Spleen (tissue), 11 donors: Measurements from ENCODE around the gene SLC24A3. TPM values are rescaled to one million over a fixed set of nuclear protein-coding genes. Genes with fewer than 3 reads are reported as not detected.

ENCODE experiments used
- DNase-seq: peaks from one replicate; pipeline ENCODE4 v3.0.0-alpha.2; 2020
- H3K27ac ChIP-seq, 8 donors: fragments of 200-600 bp; sonication (generic) in 7 of 8; 1 replicate in 4 of 8; 2 replicates in 4 of 8; pipeline versions ENCODE4 v1.5.0 to v1.8.0; 2016 to 2021; ENCODE audit warnings: inconsistent platforms in 4 of 8, mild to moderate bottlenecking in 4 of 8, moderate library complexity in 1 of 8
- H3K27me3 ChIP-seq, 7 donors: fragments of 200-600 bp; sonication (generic) in 6 of 7; replicated peaks in 1 of 7; 1 replicate in 4 of 7; 2 replicates in 3 of 7; pipeline versions ENCODE4 v1.5.0 to v1.8.0; 2016 to 2021; ENCODE audit warnings: inconsistent platforms in 3 of 7, mild to moderate bottlenecking in 1 of 7
- H3K36me3 ChIP-seq, 6 donors: fragments of 200-600 bp; sonication (generic) in 5 of 6; 1 replicate in 4 of 6; 2 replicates in 2 of 6; pipeline versions ENCODE4 v1.5.0 to v1.8.0; 2016 to 2021; ENCODE audit warnings: inconsistent platforms in 2 of 6
- H3K4me1 ChIP-seq, 6 donors: fragments of 200-600 bp; sonication (generic) in 5 of 6; 1 replicate in 3 of 6; 2 replicates in 3 of 6; pipeline versions ENCODE4 v1.5.0 to v1.8.0; 2016 to 2021; ENCODE audit warnings: inconsistent platforms in 3 of 6
- H3K4me3 ChIP-seq, 8 donors: fragments of 200-600 bp; sonication (generic) in 7 of 8; 1 replicate in 4 of 8; 2 replicates in 4 of 8; pipeline versions ENCODE4 v1.5.0 to v1.8.0; 2016 to 2021; ENCODE audit warnings: inconsistent platforms in 4 of 8, mild to moderate bottlenecking in 4 of 8, moderate library complexity in 2 of 8
- H3K9me3 ChIP-seq, 8 donors: fragments of 200-600 bp; sonication (generic) in 7 of 8; 1 replicate in 4 of 8; 2 replicates in 4 of 8; pipeline versions ENCODE4 v1.5.0 to v1.8.0; 2016 to 2021; ENCODE audit warnings: inconsistent platforms in 4 of 8
- POLR2A ChIP-seq, 3 donors: fragments of 450-650 bp; IDR thresholded peaks; one replicate each; pipeline ENCODE4 v1.5.1; 2017; ENCODE audit warnings: antibody characterized with exemption in 3 of 3, mild to moderate bottlenecking in 1 of 3
- POLR2AphosphoS5 ChIP-seq, 3 donors: sonication (generic); formaldehyde crosslinking; IDR thresholded peaks; one replicate each; pipeline ENCODE4 v1.5.1; 2017; ENCODE audit warnings: antibody characterized with exemption in 3 of 3
- WGBS, 5 donors: extraction: QIAGEN DNeasy Blood & Tissue Kit in 3 of 5; methylation state at CpG; one replicate each; pipeline versions ENCODE4 v1.1.5 to v1.1.7; 2013 to 2018; 5-methylcytosine and 5-hydroxymethylcytosine counted together
- intact Hi-C: fragments of 100-400 bp; cut with DNase I; formaldehyde crosslinking; loops from one replicate; pipeline ENCODE4 v1.15.0; 2023; ENCODE audit warnings: low total_unique reads
- polyA plus RNA-seq, 3 donors: library from polyadenylated mRNA; stranded (reverse); fragments of 200-250 nt; gene quantifications; one replicate each; pipeline ENCODE4 v1.2.1, GENCODE V29; 2013
- total RNA-seq, 7 donors: library from RNA; depleted of rRNA in 3 of 7; stranded (reverse); fragments of >200 nt in 3 of 7; fragmentation: NEBNext Ultra II Directional in 4 of 7; extraction: Animal tissue kit (Norgen Biotek cat#: 25700) in 4 of 7; gene quantifications; one replicate each; pipeline versions ENCODE4 v1.1.0 to v1.2.1, GENCODE V29; 2016 to 2021
- TF ChIP-seq, protein P1 (sequence below), 11 experiments: fragments of 200-600 bp in 7 of 11; fragments of 450-650 bp in 4 of 11; sonication (generic) in 4 of 11; IDR thresholded peaks in 8 of 11; conservative IDR thresholded peaks in 3 of 11; 1 replicate in 7 of 11; 2 replicates in 4 of 11; pipeline versions ENCODE4 v1.4.0 to v1.8.0; 2016 to 2021; ENCODE audit warnings: antibody characterized with exemption in 11 of 11, inconsistent platforms in 4 of 11, mild to moderate bottlenecking in 1 of 11
- donor health status: healthy with polysubstance abuse.
- donor health status: DM: no; HTN: no; CAD: no; lungs with moderate emphysema.
- donor health status: DM: no; HTN: no; CAD: no.
- donor health status: Bipolar disorder and iron deficiency.
- donor health status: healthy.
- donor health status: DM: no; HTN: no; CAD: no.
- donor health status: DM: yes; HTN: yes; CAD: no.

SLC24A3 gene
- total and polyA plus RNA-seq, 10 donors = 0.37 to 3.9 (median 2.6) TPM

DNA sequence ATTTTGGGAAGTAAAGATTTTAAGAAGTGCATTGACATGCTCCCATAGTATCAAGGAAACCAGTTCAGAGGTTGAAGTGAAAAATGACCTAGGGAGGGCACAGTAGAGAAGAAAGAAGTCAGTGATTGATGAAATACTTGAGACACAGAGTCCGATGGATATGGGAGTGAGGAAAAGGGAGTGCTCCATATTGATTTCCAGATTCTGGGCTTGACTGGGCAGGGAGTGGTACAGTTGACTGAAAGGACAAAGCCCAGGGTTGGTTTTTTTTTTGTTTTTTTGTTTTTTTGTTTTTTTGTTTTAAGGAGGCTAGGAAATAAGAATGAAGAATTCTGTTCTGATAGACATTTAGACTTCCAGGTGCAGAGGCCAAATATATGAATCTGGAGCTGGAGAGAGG, 458.9 kb downstream of the SLC24A3 start:
- WGBS, 5 donors = 60 to 87% (median 82%) methylated on average over 1 of the region's 1 CpG
- Histone ChIP-seq H3K4me3 (no peak overlapping the region), H3K27me3 (peaks cover 0 to 13% (median 0%) of the 10 kb centered on the region in 7 donors), H3K4me1 (no peaks in the 10 kb centered on the region), H3K27ac (no peak overlapping the region), H3K9me3 (no peaks in the 10 kb centered on the region), H3K36me3 (no peaks in the 10 kb centered on the region)
- intact Hi-C loops = no loop called here
- TF ChIP-seq POLR2A (IDR thresholded peaks at IDR 0.05) (no peak), POLR2AphosphoS5 (IDR thresholded peaks at IDR 0.05) (no peak)
- TF ChIP-seq, protein P1, sequence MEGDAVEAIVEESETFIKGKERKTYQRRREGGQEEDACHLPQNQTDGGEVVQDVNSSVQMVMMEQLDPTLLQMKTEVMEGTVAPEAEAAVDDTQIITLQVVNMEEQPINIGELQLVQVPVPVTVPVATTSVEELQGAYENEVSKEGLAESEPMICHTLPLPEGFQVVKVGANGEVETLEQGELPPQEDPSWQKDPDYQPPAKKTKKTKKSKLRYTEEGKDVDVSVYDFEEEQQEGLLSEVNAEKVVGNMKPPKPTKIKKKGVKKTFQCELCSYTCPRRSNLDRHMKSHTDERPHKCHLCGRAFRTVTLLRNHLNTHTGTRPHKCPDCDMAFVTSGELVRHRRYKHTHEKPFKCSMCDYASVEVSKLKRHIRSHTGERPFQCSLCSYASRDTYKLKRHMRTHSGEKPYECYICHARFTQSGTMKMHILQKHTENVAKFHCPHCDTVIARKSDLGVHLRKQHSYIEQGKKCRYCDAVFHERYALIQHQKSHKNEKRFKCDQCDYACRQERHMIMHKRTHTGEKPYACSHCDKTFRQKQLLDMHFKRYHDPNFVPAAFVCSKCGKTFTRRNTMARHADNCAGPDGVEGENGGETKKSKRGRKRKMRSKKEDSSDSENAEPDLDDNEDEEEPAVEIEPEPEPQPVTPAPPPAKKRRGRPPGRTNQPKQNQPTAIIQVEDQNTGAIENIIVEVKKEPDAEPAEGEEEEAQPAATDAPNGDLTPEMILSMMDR (IDR thresholded peaks at IDR 0.05 in 8 of 11, conservative IDR thresholded peaks at IDR 0.05 in 3 of 11) = no peak
- DNase-seq = no peak

DNA sequence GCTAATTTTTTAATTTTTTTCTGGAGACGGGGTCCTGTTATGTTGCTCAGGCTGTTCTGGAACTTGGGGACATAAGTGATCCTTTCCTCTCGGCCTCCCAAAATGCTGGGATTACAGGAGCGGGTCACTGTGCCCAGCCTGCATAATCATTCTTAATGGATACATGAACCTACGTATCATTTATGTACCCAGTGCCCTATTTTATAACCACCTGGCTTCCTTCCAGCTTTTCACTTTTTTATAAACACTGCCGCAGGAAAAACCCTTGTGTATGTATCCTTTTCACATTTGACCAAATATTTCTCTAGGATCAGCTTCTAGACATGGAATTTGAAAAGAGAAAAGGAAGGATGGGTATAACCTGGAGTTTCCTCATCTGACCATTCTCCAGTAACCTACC, 460.1 kb downstream of the SLC24A3 start:
- Histone ChIP-seq H3K4me1 (no peaks in the 10 kb centered on the region), H3K27ac (no peak overlapping the region), H3K27me3 (peaks cover 0 to 13% (median 0%) of the 10 kb centered on the region in 7 donors), H3K36me3 (no peaks in the 10 kb centered on the region), H3K4me3 (no peak overlapping the region), H3K9me3 (no peaks in the 10 kb centered on the region)
- WGBS, 5 donors = 78 to 87% (median 83%) methylated on average over 5 of the region's 5 CpGs
- intact Hi-C loops = no loop called here
- DNase-seq = no peak
- TF ChIP-seq, protein P1 (IDR thresholded peaks at IDR 0.05 in 8 of 11, conservative IDR thresholded peaks at IDR 0.05 in 3 of 11) = no peak
- no peak for TF ChIP-seq POLR2A (IDR thresholded peaks at IDR 0.05)

DNA sequence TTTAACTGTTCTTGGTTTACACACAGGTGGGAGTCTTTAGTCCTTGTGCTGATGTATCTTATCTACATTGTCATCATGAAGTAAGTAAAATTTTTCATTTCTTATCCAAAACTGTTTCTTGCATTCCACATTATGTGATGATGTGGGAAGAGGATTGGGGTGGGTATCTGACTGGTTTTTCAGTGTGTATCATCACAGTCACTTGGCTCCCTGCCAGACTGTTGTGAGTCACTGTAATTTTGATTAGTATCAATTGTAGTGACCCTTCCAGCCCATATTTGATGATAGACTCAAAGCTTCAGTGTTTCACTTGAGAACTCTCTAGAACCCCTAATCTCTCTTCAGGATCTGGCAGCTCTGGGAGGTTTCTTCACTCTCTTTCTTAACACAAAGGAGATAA, 461.1 kb downstream of the SLC24A3 start:
- Histone ChIP-seq H3K27me3 (peaks cover 0 to 13% (median 0%) of the 10 kb centered on the region in 7 donors), H3K36me3 (no peaks in the 10 kb centered on the region), H3K4me1 (no peaks in the 10 kb centered on the region), H3K4me3 (no peak overlapping the region), H3K27ac (no peak overlapping the region), H3K9me3 (no peaks in the 10 kb centered on the region)
- no peak for TF ChIP-seq POLR2AphosphoS5 (IDR thresholded peaks at IDR 0.05)
- TF ChIP-seq, protein P1 (IDR thresholded peaks at IDR 0.05 in 8 of 11, conservative IDR thresholded peaks at IDR 0.05 in 3 of 11) = no peak
- TF ChIP-seq POLR2A (IDR thresholded peaks at IDR 0.05) = no peak
- DNase-seq = no peak
- intact Hi-C loops = no loop called here

DNA sequence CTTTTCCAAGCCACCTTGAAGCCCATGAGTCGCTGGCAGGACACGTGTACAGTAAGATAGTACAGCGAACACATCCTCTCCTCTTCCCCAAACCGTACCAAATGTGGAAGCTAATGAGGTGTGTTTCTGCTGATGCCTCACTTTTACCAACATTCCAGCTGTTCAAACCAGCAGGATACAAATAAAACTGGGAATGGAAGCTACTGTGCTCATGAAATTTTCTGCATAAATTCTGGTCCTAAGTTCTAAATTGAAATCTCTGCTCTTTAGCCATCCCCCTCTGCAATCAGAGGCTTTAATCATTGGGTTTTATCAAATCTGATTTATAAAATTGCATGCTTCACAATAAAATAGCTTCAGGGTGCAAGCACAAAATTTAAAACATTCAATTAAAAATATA, 463.8 kb downstream of the SLC24A3 start:
- no peaks in the 10 kb centered on the region for H3K9me3 ChIP-seq
- no peaks in the 10 kb centered on the region for H3K4me1 ChIP-seq
- H3K27ac ChIP-seq = no peak overlapping the region
- H3K4me3 ChIP-seq = no peak overlapping the region
- H3K36me3 ChIP-seq = no peaks in the 10 kb centered on the region
- intact Hi-C loops = no loop called here
- H3K27me3 ChIP-seq = peaks cover 0 to 13% (median 0%) of the 10 kb centered on the region in 7 donors
- DNase-seq = no peak
- WGBS, 5 donors = 82 to 87% (median 85%) methylated on average over 4 of the region's 4 CpGs
- no peak for TF ChIP-seq POLR2A (IDR thresholded peaks at IDR 0.05)
- TF ChIP-seq POLR2AphosphoS5 (IDR thresholded peaks at IDR 0.05) = no peak
- TF ChIP-seq, protein P1 (IDR thresholded peaks at IDR 0.05 in 8 of 11, conservative IDR thresholded peaks at IDR 0.05 in 3 of 11) = no peak
